Measurements from ENCODE around the gene TMC1.

TMC1 gene

GRCh38 chr9:72763022-72763421 lies 241.6 kb downstream of the TMC1 start:
- intact Hi-C loops (cut with DNase I; ENCODE audit: low total_unique reads): no loop called here
- no peaks in the 10 kb centered on the region for H3K36me3 ChIP-seq
- H3K27me3 ChIP-seq: no peaks in the 10 kb centered on the region
- H3K9me3 ChIP-seq: no peaks in the 10 kb centered on the region
- no peak overlapping the region for H3K4me3 ChIP-seq
- H3K27ac ChIP-seq: no peak overlapping the region
- no peak for TF ChIP-seq CTCF (IDR thresholded peaks at IDR 0.05)
- no peak for DNase-seq
- no peaks in the 10 kb centered on the region for H3K4me1 ChIP-seq

GRCh38 chr9:72769546-72769945 lies 248.1 kb downstream of the TMC1 start:
- Histone ChIP-seq H3K4me3 (no peak overlapping the region), H3K36me3 (no peaks in the 10 kb centered on the region), H3K9me3 (no peaks in the 10 kb centered on the region), H3K27me3 (no peaks in the 10 kb centered on the region), H3K27ac (no peak overlapping the region), H3K4me1 (no peaks in the 10 kb centered on the region)
- intact Hi-C loops (cut with DNase I; ENCODE audit: low total_unique reads): no loop called here
- DNase-seq: no peak
- no peak for TF ChIP-seq CTCF (IDR thresholded peaks at IDR 0.05)

GRCh38 chr9:72772661-72773060 lies 251.3 kb downstream of the TMC1 start:
- H3K27ac ChIP-seq: no peak overlapping the region
- H3K4me3 ChIP-seq: no peak overlapping the region
- no peak for DNase-seq
- H3K9me3 ChIP-seq: no peaks in the 10 kb centered on the region
- H3K36me3 ChIP-seq: no peaks in the 10 kb centered on the region
- H3K27me3 ChIP-seq: no peaks in the 10 kb centered on the region
- H3K4me1 ChIP-seq: no peaks in the 10 kb centered on the region
- TF ChIP-seq CTCF (IDR thresholded peaks at IDR 0.05): no peak
- intact Hi-C loops (cut with DNase I; ENCODE audit: low total_unique reads): no loop called here

- Histone ChIP-seq H3K4me3 (no peak overlapping the region), H3K4me1 (no peaks in the 10 kb centered on the region), H3K27me3 (no peaks in the 10 kb centered on the region), H3K36me3 (no peaks in the 10 kb centered on the region), H3K27ac (no peak overlapping the region), H3K9me3 (no peaks in the 10 kb centered on the region)
- no peak for TF ChIP-seq CTCF (IDR thresholded peaks at IDR 0.05)
- intact Hi-C loops (cut with DNase I; ENCODE audit: low total_unique reads): no loop called here
- no peak for DNase-seq
These were observed 252.2 kb downstream of the TMC1 start for GRCh38 chr9:72773570-72773969.

GRCh38 chr9:72775570-72775969 lies 254.2 kb downstream of the TMC1 start:
- DNase-seq: no peak
- Histone ChIP-seq H3K36me3 (no peaks in the 10 kb centered on the region), H3K27ac (no peak overlapping the region), H3K4me3 (no peak overlapping the region), H3K4me1 (no peaks in the 10 kb centered on the region), H3K27me3 (no peaks in the 10 kb centered on the region), H3K9me3 (no peaks in the 10 kb centered on the region)
- intact Hi-C loops (cut with DNase I; ENCODE audit: low total_unique reads): no loop called here
- TF ChIP-seq CTCF (IDR thresholded peaks at IDR 0.05): no peak

GRCh38 chr9:72779614-72780013 lies 258.2 kb downstream of the TMC1 start:
- no peak for DNase-seq
- Histone ChIP-seq H3K9me3 (no peaks in the 10 kb centered on the region), H3K4me1 (no peaks in the 10 kb centered on the region), H3K4me3 (no peak overlapping the region), H3K36me3 (no peaks in the 10 kb centered on the region), H3K27me3 (no peaks in the 10 kb centered on the region), H3K27ac (no peak overlapping the region)
- TF ChIP-seq CTCF (IDR thresholded peaks at IDR 0.05): no peak
- intact Hi-C loops (cut with DNase I; ENCODE audit: low total_unique reads): no loop called here
